K562 (cell line): ENCODE measurements around the gene CIB1. TPM values are rescaled to one million over a fixed set of nuclear protein-coding genes. Genes with fewer than 3 reads are reported as not detected.
A peak's percentile ranks its signal among the peaks of the same experiment; 100 is the strongest.

Source experiments
- AFF4 ChIP-seq: sonication (generic); formaldehyde crosslinking; IDR thresholded peaks from 2 replicates; pipeline ENCODE4 v1.8.0; 2023; ENCODE audit warnings: mild to moderate bottlenecking, missing genetic modification reagents
- ARID3B ChIP-seq: fragments of 250-450 bp; sonication (Bioruptor Pico); IDR thresholded peaks from 2 replicates; pipeline ENCODE4 v1.4.0; 2020; ENCODE audit warnings: borderline replicate concordance
- CBX1 ChIP-seq: sonication (generic); IDR thresholded peaks from 2 replicates; pipeline ENCODE4 v1.6.1; 2016; ENCODE audit warnings: antibody characterized with exemption, low read depth, mild to moderate bottlenecking
- CHCHD3 ChIP-seq: fragments of 250-450 bp; sonication (Bioruptor Pico); IDR thresholded peaks from 2 replicates; pipeline ENCODE4 v2.1.2; 2022; ENCODE audit warnings: mild to moderate bottlenecking
- FOXJ3 ChIP-seq: sonication (generic); formaldehyde crosslinking; IDR thresholded peaks from 2 replicates; pipeline ENCODE4 v1.4.0; 2020; ENCODE audit warnings: mild to moderate bottlenecking, missing genetic modification reagents
- FOXK2 ChIP-seq, 2 experiments: fragments of 450-650 bp; IDR thresholded peaks in 1 of 2; conservative IDR thresholded peaks in 1 of 2; 2 replicates each; pipeline ENCODE4 v1.6.1; 2016; ENCODE audit warnings: low read depth in 2 of 2, mild to moderate bottlenecking in 1 of 2
- FOXO4 ChIP-seq: fragments of 450-650 bp; formaldehyde crosslinking; IDR thresholded peaks from 2 replicates; pipeline ENCODE4 v1.4.0; 2020; ENCODE audit warnings: mild to moderate bottlenecking, moderate library complexity
- HDAC1 ChIP-seq, 2 experiments: fragments of 450-650 bp; IDR thresholded peaks; 2 replicates each; pipeline ENCODE4 v1.6.1; 2016 to 2017; ENCODE audit warnings: inconsistent platforms in 1 of 2, mild to moderate bottlenecking in 1 of 2, moderate library complexity in 1 of 2
- HDAC3 ChIP-seq: fragments of 450-650 bp; IDR thresholded peaks from 2 replicates; pipeline ENCODE4 v1.6.1; 2018; ENCODE audit warnings: borderline replicate concordance, mild to moderate bottlenecking, moderate library complexity; ENCODE audit not compliant: partially characterized antibody
- HMBOX1 ChIP-seq: sonication (generic); IDR thresholded peaks from 2 replicates; pipeline ENCODE4 v1.6.1; 2016
- IRF2 ChIP-seq: sonication (generic); formaldehyde crosslinking; IDR thresholded peaks from 2 replicates; pipeline ENCODE4 v1.8.1; 2022; ENCODE audit warnings: mild to moderate bottlenecking, missing genetic modification reagents
- KLF10 ChIP-seq: fragments of 250-450 bp; sonication (Bioruptor Pico); IDR thresholded peaks from 2 replicates; pipeline ENCODE4 v1.6.1; 2021; ENCODE audit warnings: matching md5 sums
- MTA3 ChIP-seq: fragments of 450-650 bp; formaldehyde crosslinking; IDR thresholded peaks from 2 replicates; pipeline ENCODE4 v1.6.1; 2017; ENCODE audit warnings: mild to moderate bottlenecking, borderline replicate concordance
- RAD21 ChIP-seq, 2 experiments: fragments of 250-450 bp in 1 of 2; fragments of 450-650 bp in 1 of 2; sonication (Bioruptor Pico) in 1 of 2; formaldehyde crosslinking in 1 of 2; IDR thresholded peaks in 1 of 2; conservative IDR thresholded peaks in 1 of 2; 2 replicates each; pipeline versions ENCODE4 v1.4.0 to v1.8.0; 2020 to 2022; ENCODE audit warnings: mild to moderate bottlenecking in 2 of 2, moderate library complexity in 1 of 2
- TAF7 ChIP-seq: fragments of 450-650 bp; IDR thresholded peaks from 2 replicates; pipeline ENCODE4 v1.6.1; 2016; ENCODE audit warnings: missing genetic modification characterization, missing compliant biosample characterization
- ZBTB7A ChIP-seq: IDR thresholded peaks from 2 replicates; pipeline ENCODE4 v1.6.1; 2011; ENCODE audit warnings: low read depth, mild to moderate bottlenecking, low read length, moderate library complexity, borderline replicate concordance; ENCODE audit not compliant: control insufficient read depth
- ZFP36 ChIP-seq: fragments of 150-350 bp; IDR thresholded peaks from 2 replicates; pipeline ENCODE4 v1.6.1; 2018; ENCODE audit warnings: low read length, low read depth; ENCODE audit not compliant: partially characterized antibody
- ZNF384 ChIP-seq: IDR thresholded peaks from 2 replicates; pipeline ENCODE4 v1.6.1; 2012; ENCODE audit warnings: low read depth, low read length, improper control_type of control experiment
- ZNF57 ChIP-seq: fragments of 450-650 bp; formaldehyde crosslinking; IDR thresholded peaks from 2 replicates; pipeline ENCODE4 v1.4.0; 2020; ENCODE audit warnings: mild to moderate bottlenecking, moderate library complexity
- ZNF584 ChIP-seq: fragments of 200-800 bp; sonication (Bioruptor generic); IDR thresholded peaks from 2 replicates; pipeline ENCODE4 v1.6.1; 2016; ENCODE audit warnings: low read depth, mild to moderate bottlenecking, missing genetic modification characterization, missing compliant biosample characterization
- polyA plus RNA-seq, 8 experiments: library from polyadenylated mRNA; depleted of rRNA in 4 of 8; stranded (reverse) in 5 of 8; unstranded in 3 of 8; fragments of >200 nt; fragmentation: Nextera tagmentation in 2 of 8; fragmentation: Illumina TruSeq in 1 of 8; extraction: Ambion mirVana in 2 of 8; extraction: Trizol in 1 of 8; gene quantifications; 2 replicates each; pipeline versions ENCODE4 v1.2.1 to v1.2.3, GENCODE V29; 2011 to 2014; ENCODE audit warnings: inconsistent platforms in 1 of 8, missing spikeins in 1 of 8
- total RNA-seq, 7 experiments: library from RNA; depleted of rRNA in 6 of 7; stranded (reverse); fragments of >200 nt in 6 of 7; fragmentation: Illumina TruSeq in 2 of 7; extraction: Trizol in 2 of 7; gene quantifications; 2 replicates each; pipeline versions ENCODE4 v1.2.1 to v1.2.3, GENCODE V29; 2011 to 2021; ENCODE audit warnings: low replicate concordance in 1 of 7

Gene CIB1
- total and polyA plus RNA-seq, 9 of the 15 experiments (the other 6 are each of a cell fraction or from before 2014, with no cell fraction given): 14.9 to 136 (median 64.5) TPM

- no peak for TF ChIP-seq CBX1
- no peak for TF ChIP-seq RAD21 (CRISPR knock-in tag; conservative IDR thresholded peaks at IDR 0.05 in 1 of 2, IDR thresholded peaks at IDR 0.05 in 1 of 2)
- TF ChIP-seq FOXK2 (conservative IDR thresholded peaks at IDR 0.05 in 1 of 2, IDR thresholded peaks at IDR 0.05 in 1 of 2; ENCODE audit: low read depth in 2 of 2): no peak
- no peak for TF ChIP-seq IRF2
- TF ChIP-seq CHCHD3 (CRISPR knock-in tag): no peak
- TF ChIP-seq HMBOX1: no peak
- no peak for TF ChIP-seq HDAC3
- TF ChIP-seq ZNF57 (CRISPR knock-in tag): no peak
- TF ChIP-seq ZNF384: 0 out of 2 replicates have a peak, but pooled peaks have one; percentile 15
- no peak for TF ChIP-seq KLF10
- no peak for TF ChIP-seq TAF7 (tag)
- no peak for TF ChIP-seq ARID3B
- no peak for TF ChIP-seq FOXO4 (CRISPR knock-in tag)
- no peak for TF ChIP-seq FOXJ3 (CRISPR knock-in tag)
- peak; percentile 60; the same call in 1 of the 2 replicates for TF ChIP-seq ZBTB7A
- no peak for TF ChIP-seq ZNF584
- TF ChIP-seq HDAC1 (IDR thresholded peaks at IDR 0.05): peak in 1 of 2 experiments; percentile 81; a peak in 1 of 4 replicates
- no peak for TF ChIP-seq AFF4
- peak; percentile 51; the same call in 1 of the 2 replicates for TF ChIP-seq MTA3
- no peak for TF ChIP-seq ZFP36
Measured at GRCh38 chr15:90249203-90249863, 15.6 kb upstream of the CIB1 start, which contains the start of gene TTLL13 (continued).
